ENCODE data around the gene KRTAP10-2.

- TF ChIP-seq PBX3 (CRISPR knock-in tag; IDR thresholded peaks at IDR 0.05) (no peak), KLF9 (tag by site-specific recombination; IDR thresholded peaks at IDR 0.05; ENCODE audit: low read depth) (no peak), CTCF (tag by site-specific recombination; IDR thresholded peaks at IDR 0.05) (no peak), ZNF335 (tag by site-specific recombination; conservative IDR thresholded peaks at IDR 0.05) (no peak), ZNF768 (tag by site-specific recombination; IDR thresholded peaks at IDR 0.05) (no peak), ZBTB10 (tag by site-specific recombination; IDR thresholded peaks at IDR 0.05) (no peak), ZNF843 (tag by site-specific recombination; IDR thresholded peaks at IDR 0.05) (no peak), ZNF664 (tag by site-specific recombination; IDR thresholded peaks at IDR 0.05) (no peak)
These were observed 43.2 kb upstream of the KRTAP10-2 start for GRCh38 chr21:44594406-44594916.

Data from HEK293 (cell line).